Natural killer cell treated with Interleukin-12 subunit alpha and Interleukin-12 subunit beta and Interleukin-15 and Interleukin-18, amount 100 ng/mL, for 72 hours (primary cell): ENCODE data around the gene CABP4. TPM values are rescaled to one million over a fixed set of nuclear protein-coding genes. Genes with fewer than 3 reads are reported as not detected.

ENCODE experiments used
- ATAC-seq, 2 donors: fragments of 150-1000 bp; cut with Tn5 transposase in 1 of 2; sonication (Bioruptor Pico), chemical (Tn5 transposase) in 1 of 2; 2 replicates each; pipeline ENCODE4 v1.10.0; 2021
- DNase-seq: peaks from one replicate; pipeline ENCODE4 v3.0.0; 2022; ENCODE audit warnings: low spot score
- H3K27ac Mint-ChIP-seq, 2 donors: 1 replicate in 1 of 2; 2 replicates in 1 of 2; pipeline ENCODE4 v1.8.0; 2022; ENCODE audit warnings: mixed read lengths in 2 of 2, mild to moderate bottlenecking in 1 of 2, moderate library complexity in 1 of 2
- H3K27me3 Mint-ChIP-seq, 2 donors: 1 replicate in 1 of 2; 2 replicates in 1 of 2; pipeline ENCODE4 v1.8.0; 2022; ENCODE audit warnings: mixed read lengths in 2 of 2
- H3K36me3 Mint-ChIP-seq: one replicate; pipeline ENCODE4 v1.8.0; 2022; ENCODE audit warnings: mixed read lengths
- H3K4me1 Mint-ChIP-seq, 2 donors: 1 replicate in 1 of 2; 2 replicates in 1 of 2; pipeline ENCODE4 v1.8.0; 2022; ENCODE audit warnings: low read depth in 2 of 2, mixed read lengths in 2 of 2, mild to moderate bottlenecking in 1 of 2
- H3K4me3 Mint-ChIP-seq: one replicate; pipeline ENCODE4 v1.8.0; 2022; ENCODE audit warnings: mixed read lengths
- H3K9me3 Mint-ChIP-seq: 2 replicates; pipeline ENCODE4 v1.8.0; 2022; ENCODE audit warnings: mixed read lengths
- total RNA-seq, 2 donors: library from RNA; stranded (reverse); gene quantifications; one replicate each; pipeline ENCODE4 v1.2.3, GENCODE V29; 2022

CABP4 gene
- 1 to 10 TPM; 1.4 to 2.2 TPM for total RNA-seq

- Mint-ChIP-seq H3K9me3 (no peaks in the 10 kb centered on the region), H3K27me3 (peaks cover 0 to 3% of the 10 kb centered on the region in 2 donors), H3K4me1 (no peaks in the 10 kb centered on the region), H3K4me3 (no peak within 1 kb of the TSS), H3K36me3 (no peaks in the 10 kb centered on the region), H3K27ac (no peak within 1 kb of the TSS)
- ATAC-seq (no peak), DNase-seq (no peak)
These were observed at the start of gene CABP4 for GRCh38 chr11:67455054-67455453. Gene CABP4, plus strand, starts transcription at chr11:67455354. Its CDS starts 70 bp downstream, at chr11:67455424.

- no peak for ATAC-seq
- H3K36me3 Mint-ChIP-seq = no peaks in the 10 kb centered on the region
- peaks cover 45 to 47% of the 10 kb centered on the region in 2 donors for H3K4me1 Mint-ChIP-seq
- no peak for DNase-seq
- H3K9me3 Mint-ChIP-seq = no peaks in the 10 kb centered on the region
- H3K4me3 Mint-ChIP-seq = peak overlapping the region; percentile 91
- H3K27me3 Mint-ChIP-seq = no peaks in the 10 kb centered on the region
- H3K27ac Mint-ChIP-seq = peak overlapping the region; percentile 97
These were observed 49.3 kb upstream of the CABP4 start for GRCh38 chr11:67405688-67406339.

GRCh38 chr11:67406420-67406968 lies 48.7 kb upstream of the CABP4 start:
- Mint-ChIP-seq H3K36me3 (no peaks in the 10 kb centered on the region), H3K27ac (peak overlapping the region; percentile 97), H3K4me1 (peaks cover 49 to 50% of the 10 kb centered on the region in 2 donors), H3K9me3 (no peaks in the 10 kb centered on the region), H3K4me3 (peak overlapping the region; percentile 83), H3K27me3 (no peaks in the 10 kb centered on the region)
- no peak for DNase-seq
- ATAC-seq = no peak

- Mint-ChIP-seq H3K9me3 (no peaks in the 10 kb centered on the region), H3K27me3 (no peaks in the 10 kb centered on the region), H3K36me3 (no peaks in the 10 kb centered on the region), H3K27ac (peak overlapping the region; percentile 97), H3K4me3 (peak overlapping the region; percentile 83), H3K4me1 (peaks cover 50 to 54% of the 10 kb centered on the region in 2 donors)
- DNase-seq (no peak), ATAC-seq (no peak)
These were observed 48.0 kb upstream of the CABP4 start for GRCh38 chr11:67406969-67407687.

GRCh38 chr11:67407688-67408163 lies 47.4 kb upstream of the CABP4 start:
- ATAC-seq (no peak), DNase-seq (no peak)
- Mint-ChIP-seq H3K27ac (peak overlapping the region; percentile 97), H3K4me1 (peaks cover 53 to 58% of the 10 kb centered on the region in 2 donors), H3K36me3 (no peaks in the 10 kb centered on the region), H3K4me3 (peak overlapping the region; percentile 83), H3K27me3 (no peaks in the 10 kb centered on the region), H3K9me3 (no peaks in the 10 kb centered on the region)

- ATAC-seq = peak; percentile 5 to 30
- DNase-seq = no peak
- Mint-ChIP-seq H3K4me3 (peak overlapping the region; percentile 83), H3K9me3 (no peaks in the 10 kb centered on the region), H3K27ac (peak overlapping the region; percentile 97), H3K36me3 (no peaks in the 10 kb centered on the region), H3K27me3 (no peaks in the 10 kb centered on the region), H3K4me1 (peaks cover 56 to 61% of the 10 kb centered on the region in 2 donors)
These were observed 46.5 kb upstream of the CABP4 start for GRCh38 chr11:67408437-67409200.

GRCh38 chr11:67409261-67409666 lies 45.9 kb upstream of the CABP4 start:
- no peaks in the 10 kb centered on the region for H3K9me3 Mint-ChIP-seq
- peak overlapping the region; percentile 83 for H3K4me3 Mint-ChIP-seq
- ATAC-seq = peak; percentile 81 to 84

GRCh38 chr11:67409781-67410368 lies 45.3 kb upstream of the CABP4 start:
- H3K36me3 Mint-ChIP-seq = no peaks in the 10 kb centered on the region
- peak overlapping the region; percentile 75 for H3K4me3 Mint-ChIP-seq
- no peak for DNase-seq
- H3K4me1 Mint-ChIP-seq = peaks cover 48 to 55% of the 10 kb centered on the region in 2 donors
- peak overlapping the region; percentile 97 for H3K27ac Mint-ChIP-seq
- no peaks in the 10 kb centered on the region for H3K9me3 Mint-ChIP-seq
- ATAC-seq = peak in 1 of 2 donors; percentile 2
- no peaks in the 10 kb centered on the region for H3K27me3 Mint-ChIP-seq

More at GRCh38 chr11:67409261-67409666, 45.9 kb upstream of the CABP4 start:
- peak; percentile 83 for DNase-seq
- Mint-ChIP-seq H3K27ac (peak overlapping the region; percentile 97), H3K27me3 (no peaks in the 10 kb centered on the region), H3K36me3 (no peaks in the 10 kb centered on the region), H3K4me1 (peaks cover 54 to 61% of the 10 kb centered on the region in 2 donors)

- no peaks in the 10 kb centered on the region for H3K27me3 Mint-ChIP-seq
- DNase-seq (no peak), ATAC-seq (no peak)
- no peaks in the 10 kb centered on the region for H3K36me3 Mint-ChIP-seq
- H3K4me1 Mint-ChIP-seq = peaks cover 45 to 51% of the 10 kb centered on the region in 2 donors
- peak overlapping the region; percentile 97 for H3K27ac Mint-ChIP-seq
- peak overlapping the region; percentile 75 for H3K4me3 Mint-ChIP-seq
- no peaks in the 10 kb centered on the region for H3K9me3 Mint-ChIP-seq
These were observed 44.8 kb upstream of the CABP4 start for GRCh38 chr11:67410369-67410831.

GRCh38 chr11:67410984-67411784 lies 44.0 kb upstream of the CABP4 start:
- H3K4me3 Mint-ChIP-seq = peak overlapping the region; percentile 75
- peak overlapping the region; percentile 97 for H3K27ac Mint-ChIP-seq
- ATAC-seq = no peak

GRCh38 chr11:67411785-67412152 lies 43.4 kb upstream of the CABP4 start:
- Mint-ChIP-seq H3K36me3 (no peaks in the 10 kb centered on the region), H3K9me3 (no peaks in the 10 kb centered on the region), H3K27me3 (no peaks in the 10 kb centered on the region), H3K27ac (peak overlapping the region; percentile 62 to 97), H3K4me1 (peaks cover 53 to 55% of the 10 kb centered on the region in 2 donors), H3K4me3 (no peak overlapping the region)
- ATAC-seq (no peak), DNase-seq (no peak)

More at GRCh38 chr11:67410984-67411784, 44.0 kb upstream of the CABP4 start:
- Mint-ChIP-seq H3K4me1 (peaks cover 47 to 52% of the 10 kb centered on the region in 2 donors), H3K36me3 (no peaks in the 10 kb centered on the region), H3K9me3 (no peaks in the 10 kb centered on the region), H3K27me3 (no peaks in the 10 kb centered on the region)
- no peak for DNase-seq

GRCh38 chr11:67412495-67413179 lies 42.5 kb upstream of the CABP4 start:
- DNase-seq (no peak), ATAC-seq (no peak)
- Mint-ChIP-seq H3K27me3 (no peaks in the 10 kb centered on the region), H3K4me1 (peaks cover 47 to 49% of the 10 kb centered on the region in 2 donors), H3K4me3 (no peak overlapping the region), H3K9me3 (no peaks in the 10 kb centered on the region), H3K36me3 (no peaks in the 10 kb centered on the region), H3K27ac (peak overlapping the region; percentile 17 to 62)
